ENCODE measurements around the gene STPG1. TPM values are rescaled to one million over a fixed set of nuclear protein-coding genes. Genes with fewer than 3 reads are reported as not detected.

Gene STPG1
- total RNA-seq, 4 donors from 2014 or later = 1.0 to 11.5 (median 4.0) TPM

DNA sequence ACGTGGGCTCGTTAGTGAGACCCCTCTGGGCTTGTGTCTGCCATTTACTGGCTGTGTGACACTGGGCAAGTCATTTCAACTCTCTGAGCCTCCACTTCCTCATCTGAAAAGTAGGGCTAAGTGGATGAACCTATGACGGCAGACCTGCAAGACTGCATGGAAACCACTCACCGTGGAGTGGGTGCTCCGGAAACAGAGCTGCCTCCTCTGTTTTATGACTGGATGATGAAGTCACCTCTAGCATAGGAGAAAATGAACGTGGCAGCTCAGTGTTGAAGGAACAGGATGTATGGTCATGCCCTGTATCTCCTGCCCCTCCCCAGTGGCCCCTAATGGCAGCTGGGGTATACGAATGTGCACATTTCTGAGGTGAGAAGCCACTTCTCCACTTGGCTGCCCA lies 40.5 kb downstream of the STPG1 start:
- no peaks in the 10 kb centered on the region for H3K4me1 ChIP-seq

DNA sequence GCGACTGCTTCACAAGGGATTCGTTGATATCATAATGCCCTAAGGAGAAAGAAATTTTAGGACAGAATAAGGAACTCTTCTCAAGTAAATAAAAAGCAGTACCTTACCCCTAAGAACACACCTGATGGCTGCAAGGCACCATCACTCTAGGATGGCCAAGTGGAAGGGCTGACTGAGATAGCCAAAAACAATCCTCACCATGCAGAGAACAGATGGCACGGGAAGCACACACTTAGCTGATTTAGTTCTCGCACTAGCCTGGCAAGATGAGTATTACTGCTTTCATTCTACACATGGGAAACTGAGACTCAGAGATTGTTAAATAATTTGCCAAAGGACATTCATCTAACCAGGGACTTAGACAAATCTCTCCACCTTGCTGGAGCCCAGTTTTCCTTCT lies 43.8 kb downstream of the STPG1 start:
- DNase-seq = no peak
- Histone ChIP-seq H3K9me3 (no peaks in the 10 kb centered on the region), H3K36me3 (no peaks in the 10 kb centered on the region), H3K27me3 (no peaks in the 10 kb centered on the region), H3K4me1 (no peaks in the 10 kb centered on the region), H3K27ac (no peak overlapping the region), H3K4me3 (no peak overlapping the region)
- intact Hi-C loops (cut with DNase I; ENCODE audit: low total_unique reads) = no loop called here
- TF ChIP-seq CTCF (IDR thresholded peaks at IDR 0.05) (no peak), POLR2A (IDR thresholded peaks at IDR 0.05) (no peak)

More for the DNA sequence above, 40.5 kb downstream of the STPG1 start:
- H3K36me3 ChIP-seq = no peaks in the 10 kb centered on the region
- H3K27me3 ChIP-seq = no peaks in the 10 kb centered on the region
- no peaks in the 10 kb centered on the region for H3K9me3 ChIP-seq
- no peak for DNase-seq
- TF ChIP-seq CTCF (IDR thresholded peaks at IDR 0.05) (no peak), POLR2A (IDR thresholded peaks at IDR 0.05) (no peak)
- intact Hi-C loops (cut with DNase I; ENCODE audit: low total_unique reads) = no loop called here
- H3K4me3 ChIP-seq = no peak overlapping the region
- H3K27ac ChIP-seq = no peak overlapping the region

GRCh38 chr1:24369199-24369598 lies 44.4 kb downstream of the STPG1 start:
- no peaks in the 10 kb centered on the region for H3K36me3 ChIP-seq
- TF ChIP-seq CTCF (IDR thresholded peaks at IDR 0.05) (no peak), POLR2A (IDR thresholded peaks at IDR 0.05) (no peak)
- intact Hi-C loops (cut with DNase I; ENCODE audit: low total_unique reads) = no loop called here
- no peaks in the 10 kb centered on the region for H3K4me1 ChIP-seq
- H3K27ac ChIP-seq = no peak overlapping the region
- no peak overlapping the region for H3K4me3 ChIP-seq
- H3K9me3 ChIP-seq = no peaks in the 10 kb centered on the region
- H3K27me3 ChIP-seq = no peaks in the 10 kb centered on the region
- no peak for DNase-seq

DNA sequence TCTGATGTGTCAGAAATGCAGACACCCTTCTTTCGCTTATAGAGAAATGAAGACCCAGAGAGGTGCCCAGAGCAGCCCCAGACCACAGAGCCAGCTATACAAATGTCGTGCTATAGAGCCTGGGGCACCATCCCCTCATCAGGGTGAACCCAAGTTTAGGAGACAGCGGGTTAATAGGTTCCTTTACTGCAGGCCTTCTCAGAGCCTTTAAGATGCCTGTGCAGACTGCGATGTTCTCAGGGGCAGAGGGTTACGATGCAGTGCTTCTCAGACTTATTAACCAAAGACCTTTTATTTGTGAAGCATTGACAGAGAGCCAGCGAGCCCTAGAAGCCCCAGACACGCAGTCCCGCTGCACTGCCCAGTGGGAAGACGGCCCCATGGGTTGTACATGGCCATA lies 46.9 kb downstream of the STPG1 start:
- no peaks in the 10 kb centered on the region for H3K27me3 ChIP-seq
- no peaks in the 10 kb centered on the region for H3K9me3 ChIP-seq
- peaks cover 0 to 4% of the 10 kb centered on the region in 2 donors for H3K4me1 ChIP-seq
- intact Hi-C loops (cut with DNase I; ENCODE audit: low total_unique reads) = no loop called here
- DNase-seq = no peak
- no peak overlapping the region for H3K27ac ChIP-seq
- TF ChIP-seq POLR2A (IDR thresholded peaks at IDR 0.05) (no peak), CTCF (IDR thresholded peaks at IDR 0.05) (no peak)
- H3K4me3 ChIP-seq = no peak overlapping the region
- no peaks in the 10 kb centered on the region for H3K36me3 ChIP-seq

GRCh38 chr1:24364975-24365678 lies 48.5 kb downstream of the STPG1 start:
- no peak overlapping the region for H3K4me3 ChIP-seq
- TF ChIP-seq CTCF (IDR thresholded peaks at IDR 0.05) = no peak
- TF ChIP-seq POLR2A (IDR thresholded peaks at IDR 0.05) = no peak
- intact Hi-C loops (cut with DNase I; ENCODE audit: low total_unique reads) = no loop called here
- DNase-seq = no peak
- H3K27ac ChIP-seq = no peak overlapping the region
- H3K36me3 ChIP-seq = no peaks in the 10 kb centered on the region
- no peaks in the 10 kb centered on the region for H3K9me3 ChIP-seq
- H3K4me1 ChIP-seq = peaks cover 0 to 4% of the 10 kb centered on the region in 2 donors
- no peaks in the 10 kb centered on the region for H3K27me3 ChIP-seq
